ENCODE measurements around the gene TLK2. TPM values are rescaled to one million over a fixed set of nuclear protein-coding genes. Genes with fewer than 3 reads are reported as not detected.

TLK2 gene
- polyA plus RNA-seq, 1 donor from 2014 or later = 63.9 TPM

DNA sequence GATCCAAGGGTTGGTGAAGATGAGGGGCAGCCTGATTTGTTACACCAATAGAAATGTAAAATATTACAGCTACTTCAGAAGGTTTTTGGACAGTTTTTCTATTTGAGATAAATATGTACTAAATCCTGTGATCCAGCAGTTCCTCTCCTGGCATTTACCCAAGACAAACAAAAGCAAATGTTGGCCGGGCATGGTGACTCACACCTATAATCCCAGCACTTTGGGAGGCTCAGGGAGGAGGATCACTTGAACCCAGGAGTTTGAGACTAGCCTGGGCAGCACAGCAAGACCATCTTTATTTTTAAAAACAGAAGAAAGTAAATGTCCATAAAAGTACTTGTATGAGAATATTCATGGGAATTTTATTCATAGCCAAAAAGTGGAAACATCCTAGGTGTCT is 84.0 kb downstream of the TLK2 start:
- H3K9me2 ChIP-seq (ENCODE audit: insufficient read depth, low read length) = no peaks in the 10 kb centered on the region
- H3K79me2 ChIP-seq (replicated peaks; ENCODE audit: insufficient read depth, low read length) = no peaks in the 10 kb centered on the region
- no peak overlapping the region for H3K4me2 ChIP-seq (ENCODE audit: low read length)
- H3F3A ChIP-seq (ENCODE audit: insufficient read depth, low read length, poor library complexity, severe bottlenecking) = no peaks in the 10 kb centered on the region
- H3K27me3 ChIP-seq (ENCODE audit: insufficient read depth, low read depth, low read length) = no peaks in the 10 kb centered on the region
- H3K9ac ChIP-seq (ENCODE audit: low read length) = no peak overlapping the region
- H4K20me1 ChIP-seq (ENCODE audit: insufficient read depth) = no peaks in the 10 kb centered on the region
- no peak overlapping the region for H3K4me3 ChIP-seq (ENCODE audit: low read length)
- TF ChIP-seq EZH2 (IDR thresholded peaks at IDR 0.05; ENCODE audit: borderline replicate concordance, insufficient read depth, low read length, poor library complexity, severe bottlenecking) (no peak), RAD21 (conservative IDR thresholded peaks at IDR 0.05) (no peak), TAF1 (IDR thresholded peaks at IDR 0.05; ENCODE audit: low read depth) (no peak), MXI1 (conservative IDR thresholded peaks at IDR 0.05; ENCODE audit: poor library complexity, severe bottlenecking) (no peak), SMC3 (conservative IDR thresholded peaks at IDR 0.05; ENCODE audit: poor library complexity) (no peak), REST (IDR thresholded peaks at IDR 0.05; ENCODE audit: borderline replicate concordance) (no peak), POLR2AphosphoS5 (IDR thresholded peaks at IDR 0.05) (no peak), EP300 (conservative IDR thresholded peaks at IDR 0.05; ENCODE audit: poor library complexity, severe bottlenecking) (no peak)
- no peak overlapping the region for H2AFZ ChIP-seq (ENCODE audit: low read depth, low read length)
- H3K9me3 ChIP-seq (ENCODE audit: low read length) = no peaks in the 10 kb centered on the region
- no peaks in the 10 kb centered on the region for H3K36me3 ChIP-seq (ENCODE audit: insufficient read depth, low read length)
- H3K27ac ChIP-seq (ENCODE audit: low read length) = no peak overlapping the region

DNA sequence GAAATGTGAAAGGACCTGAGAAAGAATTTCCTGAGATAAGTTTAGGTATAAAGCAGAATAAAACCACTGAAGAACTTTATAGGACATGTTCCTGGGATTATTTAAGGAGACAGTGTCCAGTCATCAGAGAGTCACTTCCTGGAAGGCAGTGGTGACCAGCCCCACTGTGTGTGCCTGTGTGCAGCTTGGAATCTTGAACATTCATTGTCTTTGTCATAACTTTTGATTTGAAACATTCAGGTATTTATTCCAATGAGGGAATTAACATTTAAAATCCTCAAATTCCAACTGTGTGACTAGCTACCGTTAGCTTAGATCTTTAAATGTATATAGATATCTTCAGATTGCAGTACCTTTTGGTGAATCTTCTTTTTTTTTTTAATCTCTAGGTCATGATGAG is 87.2 kb downstream of the TLK2 start:
- Histone ChIP-seq H3K4me3 (ENCODE audit: low read length) (no peak overlapping the region), H3F3A (ENCODE audit: insufficient read depth, low read length, poor library complexity, severe bottlenecking) (no peaks in the 10 kb centered on the region), H3K27ac (ENCODE audit: low read length) (no peak overlapping the region), H3K79me2 (replicated peaks; ENCODE audit: insufficient read depth, low read length) (no peaks in the 10 kb centered on the region), H3K9me2 (ENCODE audit: insufficient read depth, low read length) (no peaks in the 10 kb centered on the region), H3K36me3 (ENCODE audit: insufficient read depth, low read length) (peaks cover 5% of the 10 kb centered on the region), H4K20me1 (ENCODE audit: insufficient read depth) (no peaks in the 10 kb centered on the region), H3K4me2 (ENCODE audit: low read length) (no peak overlapping the region), H3K9ac (ENCODE audit: low read length) (no peak overlapping the region), H3K27me3 (ENCODE audit: insufficient read depth, low read depth, low read length) (no peaks in the 10 kb centered on the region), H2AFZ (ENCODE audit: low read depth, low read length) (no peak overlapping the region), H3K9me3 (ENCODE audit: low read length) (no peaks in the 10 kb centered on the region)
- TF ChIP-seq TAF1 (IDR thresholded peaks at IDR 0.05; ENCODE audit: low read depth) (no peak), EP300 (conservative IDR thresholded peaks at IDR 0.05; ENCODE audit: poor library complexity, severe bottlenecking) (no peak), REST (IDR thresholded peaks at IDR 0.05; ENCODE audit: borderline replicate concordance) (no peak), POLR2AphosphoS5 (IDR thresholded peaks at IDR 0.05) (no peak), EZH2 (IDR thresholded peaks at IDR 0.05; ENCODE audit: borderline replicate concordance, insufficient read depth, low read length, poor library complexity, severe bottlenecking) (no peak), MXI1 (conservative IDR thresholded peaks at IDR 0.05; ENCODE audit: poor library complexity, severe bottlenecking) (no peak), RAD21 (conservative IDR thresholded peaks at IDR 0.05) (no peak), SMC3 (conservative IDR thresholded peaks at IDR 0.05; ENCODE audit: poor library complexity) (no peak)

Measured in neural cell (in vitro differentiated cells).